Panc1 (cell line): ENCODE data around the gene NEXN. TPM values are rescaled to one million over a fixed set of nuclear protein-coding genes. Genes with fewer than 3 reads are reported as not detected.

Experiments used
- ATAC-seq: fragments of 200-7000 bp; cut with Tn5 transposase; 2 replicates; pipeline ENCODE4 v1.9.1; 2020; ENCODE audit warnings: mild to moderate bottlenecking, moderate library complexity
- BruUV-seq: library from RNA; stranded (reverse); fragments of 400-500 nt; replicated peaks from 2 replicates; lab custom pipeline; 2021; lab: Mats Ljungman, UMichigan
- CTCF ChIA-PET: fragments of 300-600 bp; sonication (Branson Sonifier 250); formaldehyde crosslinking; loops from one replicate; lab custom pipeline; 2022; ENCODE audit warnings: antibody characterized with exemption; lab: Charles Lee
- POLR2A ChIA-PET: fragments of 300-600 bp; sonication (Branson Sonifier 250); formaldehyde crosslinking; loops from one replicate; lab custom pipeline; 2022; ENCODE audit warnings: antibody characterized with exemption; lab: Charles Lee
- DNase-seq: peaks from one replicate; pipeline ENCODE4 v3.0.0-alpha.2; 2010; ENCODE audit warnings: low read depth, low spot score
- H3K27ac ChIP-seq: 2 replicates; pipeline ENCODE4 v1.5.1; 2011; ENCODE audit warnings: mild to moderate bottlenecking, low read length, inconsistent platforms
- H3K27me3 ChIP-seq: fragments of 200-500 bp; sonication (Bioruptor generic); 2 replicates; pipeline ENCODE4 v1.6.0; 2014; ENCODE audit warnings: low read length, inconsistent platforms; ENCODE audit not compliant: control insufficient read depth, insufficient read depth
- H3K36me3 ChIP-seq: fragments of 200-500 bp; sonication (Bioruptor generic); 2 replicates; pipeline ENCODE4 v1.5.1; 2014; ENCODE audit warnings: inconsistent platforms, mild to moderate bottlenecking, low read length, moderate library complexity; ENCODE audit not compliant: control insufficient read depth, insufficient read depth
- H3K4me1 ChIP-seq: 2 replicates; pipeline ENCODE4 v1.5.1; 2011; ENCODE audit warnings: inconsistent platforms, mild to moderate bottlenecking, low read length, moderate library complexity; ENCODE audit not compliant: control insufficient read depth, insufficient read depth
- H3K4me3 ChIP-seq, 2 experiments: 2 replicates each; pipeline ENCODE4 v1.5.1; 2011 to 2012; ENCODE audit warnings: low read depth in 2 of 2, low read length in 2 of 2, mild to moderate bottlenecking in 2 of 2, inconsistent platforms in 1 of 2, moderate library complexity in 1 of 2
- H3K9me3 ChIP-seq: fragments of 200-500 bp; sonication (Bioruptor generic); 2 replicates; pipeline ENCODE4 v1.5.1; 2014; ENCODE audit warnings: low read depth, mild to moderate bottlenecking, inconsistent platforms, low read length, moderate library complexity; ENCODE audit not compliant: control insufficient read depth, insufficient read depth
- POLR2AphosphoS5 ChIP-seq: IDR thresholded peaks from 2 replicates; pipeline ENCODE4 v1.6.1; 2012; ENCODE audit warnings: mild to moderate bottlenecking, low read depth, low read length, moderate library complexity
- SIN3A ChIP-seq: IDR thresholded peaks from 2 replicates; pipeline ENCODE4 v1.6.1; 2012; ENCODE audit warnings: low read depth, mild to moderate bottlenecking, low read length, moderate library complexity, borderline replicate concordance; ENCODE audit not compliant: insufficient read depth
- TCF7L2 ChIP-seq: IDR thresholded peaks from 2 replicates; pipeline ENCODE4 v1.6.1; 2011; ENCODE audit warnings: mild to moderate bottlenecking, low read depth, low read length, inconsistent platforms
- in situ Hi-C: cut with HindIII; loops from 2 replicates; pipeline ENCODE4 v1.10.0; 2016; ENCODE audit warnings: low sequenced_read_pairs, low pct_unique_long_range_greater_than_20kb
- intact Hi-C: fragments of 100-400 bp; cut with micrococcal nuclease; formaldehyde crosslinking; loops from one replicate; pipeline ENCODE4 v1.10.0; 2022; ENCODE audit not compliant: unreplicated experiment
- total RNA-seq: library from RNA; stranded (reverse); gene quantifications from one replicate; pipeline ENCODE4 v1.2.1, GENCODE V29; 2021; ENCODE audit not compliant: unreplicated experiment
- TF ChIP-seq, protein P1 (sequence below): fragments of 450-650 bp; IDR thresholded peaks from 2 replicates; pipeline ENCODE4 v1.5.1; 2017; ENCODE audit warnings: mild to moderate bottlenecking
- TF ChIP-seq, protein P2 (sequence below), 2 experiments: IDR thresholded peaks; 2 replicates each; pipeline ENCODE4 v1.6.1; 2011 to 2012; ENCODE audit warnings: low read depth in 2 of 2, control low read depth in 1 of 2, low read length in 1 of 2, mild to moderate bottlenecking in 1 of 2, moderate library complexity in 1 of 2; ENCODE audit not compliant: insufficient read depth in 1 of 2

Gene NEXN
- total RNA-seq, 1 experiment from 2014 or later = 5.4 TPM

DNA sequence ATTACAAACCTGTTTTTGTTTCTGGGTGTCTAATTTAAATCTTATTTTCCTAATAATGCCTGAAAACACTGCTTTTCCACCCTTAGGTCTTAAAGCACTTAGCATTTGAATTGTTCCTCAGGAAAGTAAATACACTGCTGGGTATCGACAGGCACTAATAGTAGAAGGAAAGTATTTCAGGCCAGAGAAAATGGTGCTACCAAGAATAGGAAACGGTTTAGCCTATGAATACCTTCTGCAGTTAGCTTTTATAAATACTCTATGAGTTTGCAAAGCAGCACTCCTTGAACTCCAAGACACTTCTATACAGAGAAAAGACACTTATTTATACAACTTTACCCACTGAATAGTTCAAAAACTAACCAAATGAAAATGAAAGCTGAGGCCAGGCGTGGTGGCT lies 83.7 kb downstream of the NEXN start:
- H3K27ac ChIP-seq = no peak overlapping the region
- POLR2A ChIA-PET = interaction anchor here (0.7 kb wide), 1 partner anchor 277 kb away, joined by 13 read pairs; no protein-coding TSS in a partner anchor
- no TSS peak for BruUV-seq
- CTCF ChIA-PET = no interaction called here
- intact Hi-C loops = no loop called here
- in situ Hi-C loops = no loop called here
- peaks cover 38% of the 10 kb centered on the region for H3K36me3 ChIP-seq
- no peak for TF ChIP-seq POLR2AphosphoS5
- no peak for TF ChIP-seq TCF7L2
- TF ChIP-seq, protein P1, sequence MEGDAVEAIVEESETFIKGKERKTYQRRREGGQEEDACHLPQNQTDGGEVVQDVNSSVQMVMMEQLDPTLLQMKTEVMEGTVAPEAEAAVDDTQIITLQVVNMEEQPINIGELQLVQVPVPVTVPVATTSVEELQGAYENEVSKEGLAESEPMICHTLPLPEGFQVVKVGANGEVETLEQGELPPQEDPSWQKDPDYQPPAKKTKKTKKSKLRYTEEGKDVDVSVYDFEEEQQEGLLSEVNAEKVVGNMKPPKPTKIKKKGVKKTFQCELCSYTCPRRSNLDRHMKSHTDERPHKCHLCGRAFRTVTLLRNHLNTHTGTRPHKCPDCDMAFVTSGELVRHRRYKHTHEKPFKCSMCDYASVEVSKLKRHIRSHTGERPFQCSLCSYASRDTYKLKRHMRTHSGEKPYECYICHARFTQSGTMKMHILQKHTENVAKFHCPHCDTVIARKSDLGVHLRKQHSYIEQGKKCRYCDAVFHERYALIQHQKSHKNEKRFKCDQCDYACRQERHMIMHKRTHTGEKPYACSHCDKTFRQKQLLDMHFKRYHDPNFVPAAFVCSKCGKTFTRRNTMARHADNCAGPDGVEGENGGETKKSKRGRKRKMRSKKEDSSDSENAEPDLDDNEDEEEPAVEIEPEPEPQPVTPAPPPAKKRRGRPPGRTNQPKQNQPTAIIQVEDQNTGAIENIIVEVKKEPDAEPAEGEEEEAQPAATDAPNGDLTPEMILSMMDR = no peak
- TF ChIP-seq, protein P2, sequence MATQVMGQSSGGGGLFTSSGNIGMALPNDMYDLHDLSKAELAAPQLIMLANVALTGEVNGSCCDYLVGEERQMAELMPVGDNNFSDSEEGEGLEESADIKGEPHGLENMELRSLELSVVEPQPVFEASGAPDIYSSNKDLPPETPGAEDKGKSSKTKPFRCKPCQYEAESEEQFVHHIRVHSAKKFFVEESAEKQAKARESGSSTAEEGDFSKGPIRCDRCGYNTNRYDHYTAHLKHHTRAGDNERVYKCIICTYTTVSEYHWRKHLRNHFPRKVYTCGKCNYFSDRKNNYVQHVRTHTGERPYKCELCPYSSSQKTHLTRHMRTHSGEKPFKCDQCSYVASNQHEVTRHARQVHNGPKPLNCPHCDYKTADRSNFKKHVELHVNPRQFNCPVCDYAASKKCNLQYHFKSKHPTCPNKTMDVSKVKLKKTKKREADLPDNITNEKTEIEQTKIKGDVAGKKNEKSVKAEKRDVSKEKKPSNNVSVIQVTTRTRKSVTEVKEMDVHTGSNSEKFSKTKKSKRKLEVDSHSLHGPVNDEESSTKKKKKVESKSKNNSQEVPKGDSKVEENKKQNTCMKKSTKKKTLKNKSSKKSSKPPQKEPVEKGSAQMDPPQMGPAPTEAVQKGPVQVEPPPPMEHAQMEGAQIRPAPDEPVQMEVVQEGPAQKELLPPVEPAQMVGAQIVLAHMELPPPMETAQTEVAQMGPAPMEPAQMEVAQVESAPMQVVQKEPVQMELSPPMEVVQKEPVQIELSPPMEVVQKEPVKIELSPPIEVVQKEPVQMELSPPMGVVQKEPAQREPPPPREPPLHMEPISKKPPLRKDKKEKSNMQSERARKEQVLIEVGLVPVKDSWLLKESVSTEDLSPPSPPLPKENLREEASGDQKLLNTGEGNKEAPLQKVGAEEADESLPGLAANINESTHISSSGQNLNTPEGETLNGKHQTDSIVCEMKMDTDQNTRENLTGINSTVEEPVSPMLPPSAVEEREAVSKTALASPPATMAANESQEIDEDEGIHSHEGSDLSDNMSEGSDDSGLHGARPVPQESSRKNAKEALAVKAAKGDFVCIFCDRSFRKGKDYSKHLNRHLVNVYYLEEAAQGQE (IDR thresholded peaks at IDR 0.05; ENCODE audit: insufficient read depth in 1 of 2, low read depth in 2 of 2, low read length in 1 of 2) = no peak
- no peak for TF ChIP-seq SIN3A
- no peak for DNase-seq
- H3K9me3 ChIP-seq = no peaks in the 10 kb centered on the region
- no peaks in the 10 kb centered on the region for H3K27me3 ChIP-seq
- H3K4me3 ChIP-seq = no peak overlapping the region
- no peak for ATAC-seq
- peaks cover 14% of the 10 kb centered on the region for H3K4me1 ChIP-seq

DNA sequence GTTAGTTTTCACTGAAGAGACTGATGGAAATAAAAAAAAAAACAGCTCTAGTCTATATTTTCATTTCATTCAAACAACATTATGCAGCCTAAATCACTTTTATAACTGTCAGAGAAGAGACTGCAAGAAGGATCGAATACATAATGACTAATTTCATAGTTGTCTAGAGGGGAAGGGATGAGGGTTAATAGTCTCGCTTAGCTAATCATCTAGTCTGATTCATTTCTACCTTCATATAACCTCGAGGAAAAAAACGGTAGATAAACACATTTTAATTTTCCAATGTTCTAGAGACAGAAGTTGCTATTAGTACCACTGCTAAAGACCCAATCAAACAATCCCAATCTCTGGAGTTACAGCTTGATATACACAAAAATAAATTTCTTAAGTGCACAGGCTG lies 87.0 kb downstream of the NEXN start:
- H3K27me3 ChIP-seq = no peaks in the 10 kb centered on the region
- CTCF ChIA-PET = no interaction called here
- no TSS peak for BruUV-seq
- peaks cover 14% of the 10 kb centered on the region for H3K4me1 ChIP-seq
- DNase-seq (no peak), ATAC-seq (no peak)
- TF ChIP-seq TCF7L2 = no peak
- TF ChIP-seq SIN3A = no peak
- TF ChIP-seq, protein P1 = no peak
- no peak for TF ChIP-seq POLR2AphosphoS5
- TF ChIP-seq, protein P2 (IDR thresholded peaks at IDR 0.05; ENCODE audit: insufficient read depth in 1 of 2, low read depth in 2 of 2, low read length in 1 of 2) = no peak
- peaks cover 19% of the 10 kb centered on the region for H3K36me3 ChIP-seq
- no peaks in the 10 kb centered on the region for H3K9me3 ChIP-seq
- POLR2A ChIA-PET = interaction anchor here (0.8 to 1.2 kb wide), 3 partner anchors 19 to 127 kb away, joined by 3 to 8 read pairs (median 5); no protein-coding TSS in a partner anchor
- H3K4me3 ChIP-seq = peak overlapping the region; percentile 32 to 96; a peak in 3 of 4 replicates
- intact Hi-C loops = loop anchor here (5.0 kb wide), 1 partner anchor 137 kb away; no protein-coding TSS in a partner anchor
- H3K27ac ChIP-seq = no peak overlapping the region
- in situ Hi-C loops = no loop called here
